Measurements from ENCODE around the gene TTC24. TPM values are rescaled to one million over a fixed set of nuclear protein-coding genes. Genes with fewer than 3 reads are reported as not detected.
"Not testable (repeated sequence)": the region's sequence is repeated elsewhere in the genome, so short reads cannot be mapped to it uniquely, and the experiment has no call there.

Gene TTC24
- polyA plus RNA-seq, 1 experiment, result not detected

DNA sequence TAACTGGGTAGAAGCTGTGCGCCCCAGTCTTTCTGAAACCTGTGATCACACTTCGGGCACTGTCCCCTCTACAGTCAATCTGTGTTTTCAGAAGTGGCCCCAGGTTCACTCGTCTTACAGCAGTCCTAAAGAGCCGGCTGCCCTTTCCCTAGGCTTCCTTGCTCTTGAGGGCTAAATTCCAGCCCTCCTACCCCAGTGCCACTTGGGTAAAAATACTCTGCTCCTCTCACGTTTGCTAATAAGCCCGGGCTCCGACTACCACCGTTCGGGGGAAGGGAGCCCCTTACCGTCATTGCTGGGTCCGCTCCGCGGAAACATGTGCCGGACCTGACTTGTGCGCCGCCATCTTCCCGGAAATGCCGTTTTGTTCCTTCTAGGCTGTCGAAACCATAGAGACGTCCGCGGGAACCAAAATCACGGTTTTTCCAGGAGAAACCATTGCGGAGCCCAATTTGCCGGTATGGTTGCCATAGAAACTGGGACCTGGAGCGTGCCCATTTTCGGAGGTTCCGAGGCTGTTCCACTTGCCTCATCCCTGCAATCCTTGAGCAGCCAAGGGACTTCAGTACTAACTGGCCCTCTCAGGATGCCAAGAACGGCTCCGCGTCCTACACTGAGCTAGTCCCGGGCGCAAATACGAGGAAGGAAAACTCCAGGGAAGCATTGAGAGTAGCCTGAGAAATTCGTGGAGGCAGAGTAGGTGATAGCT, 21.8 kb downstream of the TTC24 start, which contains the start of gene GPATCH4:
Gene GPATCH4, minus strand, starts transcription at position 358 of the 709 bp plus-strand sequence.
- TF ChIP-seq, protein P1, sequence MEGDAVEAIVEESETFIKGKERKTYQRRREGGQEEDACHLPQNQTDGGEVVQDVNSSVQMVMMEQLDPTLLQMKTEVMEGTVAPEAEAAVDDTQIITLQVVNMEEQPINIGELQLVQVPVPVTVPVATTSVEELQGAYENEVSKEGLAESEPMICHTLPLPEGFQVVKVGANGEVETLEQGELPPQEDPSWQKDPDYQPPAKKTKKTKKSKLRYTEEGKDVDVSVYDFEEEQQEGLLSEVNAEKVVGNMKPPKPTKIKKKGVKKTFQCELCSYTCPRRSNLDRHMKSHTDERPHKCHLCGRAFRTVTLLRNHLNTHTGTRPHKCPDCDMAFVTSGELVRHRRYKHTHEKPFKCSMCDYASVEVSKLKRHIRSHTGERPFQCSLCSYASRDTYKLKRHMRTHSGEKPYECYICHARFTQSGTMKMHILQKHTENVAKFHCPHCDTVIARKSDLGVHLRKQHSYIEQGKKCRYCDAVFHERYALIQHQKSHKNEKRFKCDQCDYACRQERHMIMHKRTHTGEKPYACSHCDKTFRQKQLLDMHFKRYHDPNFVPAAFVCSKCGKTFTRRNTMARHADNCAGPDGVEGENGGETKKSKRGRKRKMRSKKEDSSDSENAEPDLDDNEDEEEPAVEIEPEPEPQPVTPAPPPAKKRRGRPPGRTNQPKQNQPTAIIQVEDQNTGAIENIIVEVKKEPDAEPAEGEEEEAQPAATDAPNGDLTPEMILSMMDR (IDR thresholded peaks at IDR 0.05; ENCODE audit: low read depth, low read length), result no peak
- POLR2A ChIA-PET, result interaction anchor here (0.6 kb wide), 1 partner anchor 147 kb away, joined by 3 read pairs; no protein-coding TSS in a partner anchor
- CTCF ChIA-PET, result interaction anchor here (0.7 to 1.2 kb wide), 4 partner anchors 45 to 218 kb away, joined by 3 to 6 read pairs (median 3); no protein-coding TSS in a partner anchor
- peaks cover 3% of the 10 kb centered on the region for H3K27me3 ChIP-seq (ENCODE audit: control insufficient read depth, insufficient read depth, low read length)
- DNase-seq (ENCODE audit: low read depth, low spot score), result peak; percentile 78
- H3K4me3 ChIP-seq (ENCODE audit: low read depth, low read length), result peak within 1 kb of the TSS; percentile 93
- H3K9me3 ChIP-seq (ENCODE audit: control insufficient read depth, insufficient read depth, low read length), result no peaks in the 10 kb centered on the region
- peak within 1 kb of the TSS; percentile 68 for H3K27ac ChIP-seq (ENCODE audit: low read depth, low read length)

GRCh38 chr1:156601892-156602291, 22.4 kb downstream of the TTC24 start:
- no peak for DNase-seq (ENCODE audit: low read depth, low spot score)
- POLR2A ChIA-PET, result no interaction called here
- TF ChIP-seq, protein P1 (IDR thresholded peaks at IDR 0.05; ENCODE audit: low read depth, low read length), result no peak
- Histone ChIP-seq H3K27me3 (ENCODE audit: control insufficient read depth, insufficient read depth, low read length) (peaks cover 5% of the 10 kb centered on the region), H3K4me3 (ENCODE audit: low read depth, low read length) (peak overlapping the region; percentile 93), H3K27ac (ENCODE audit: low read depth, low read length) (no peak overlapping the region), H3K9me3 (ENCODE audit: control insufficient read depth, insufficient read depth, low read length) (no peaks in the 10 kb centered on the region)
- CTCF ChIA-PET, result interaction anchor here (0.7 to 1.2 kb wide), 4 partner anchors 46 to 218 kb away, joined by 3 to 6 read pairs (median 3); no protein-coding TSS in a partner anchor

- ChIA-PET POLR2A (no interaction called here), CTCF (interaction anchor here (0.6 to 1.6 kb wide), 3 partner anchors 122 to 157 kb away, joined by 3 to 4 read pairs (median 4); no protein-coding TSS in a partner anchor)
- no peaks in the 10 kb centered on the region for H3K9me3 ChIP-seq (ENCODE audit: control insufficient read depth, insufficient read depth, low read length)
- no peak overlapping the region for H3K27ac ChIP-seq (ENCODE audit: low read depth, low read length)
- TF ChIP-seq, protein P1 (IDR thresholded peaks at IDR 0.05; ENCODE audit: low read depth, low read length), result peak; percentile 41
- no peak overlapping the region for H3K4me3 ChIP-seq (ENCODE audit: low read depth, low read length)
- DNase-seq (ENCODE audit: low read depth, low spot score), result no peak
- peaks cover 5% of the 10 kb centered on the region for H3K27me3 ChIP-seq (ENCODE audit: control insufficient read depth, insufficient read depth, low read length)
These were observed 23.1 kb downstream of the TTC24 start for GRCh38 chr1:156602557-156602993.

DNA sequence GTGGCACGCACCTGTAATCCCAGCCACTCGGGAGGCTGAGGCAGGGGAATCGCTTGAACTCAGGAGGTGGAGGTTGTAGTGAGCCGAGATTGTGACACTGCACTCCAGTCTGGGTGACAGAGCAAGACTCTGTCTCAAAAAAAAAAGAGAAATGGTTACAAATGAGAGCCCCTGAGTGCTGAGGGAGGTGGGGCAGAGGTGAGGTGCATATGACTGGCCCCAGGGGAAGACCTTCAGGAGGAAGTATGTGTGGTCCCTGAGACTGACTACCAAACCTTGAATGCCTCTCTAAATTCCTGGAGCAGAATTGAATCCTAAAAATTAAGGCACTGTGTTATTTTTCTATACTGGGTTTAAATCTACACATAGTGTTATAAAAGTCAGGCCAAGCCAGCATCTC, 27.8 kb downstream of the TTC24 start:
- H3K9me3 ChIP-seq (ENCODE audit: control insufficient read depth, insufficient read depth, low read length); DNase-seq (ENCODE audit: low read depth, low spot score); H3K27ac ChIP-seq (ENCODE audit: low read depth, low read length); POLR2A ChIA-PET; H3K4me3 ChIP-seq (ENCODE audit: low read depth, low read length); CTCF ChIA-PET: not testable (repeated sequence)
- peaks cover 16% of the 10 kb centered on the region for H3K27me3 ChIP-seq (ENCODE audit: control insufficient read depth, insufficient read depth, low read length)

GRCh38 chr1:156608036-156608674, 28.6 kb downstream of the TTC24 start:
- H3K9me3 ChIP-seq (ENCODE audit: control insufficient read depth, insufficient read depth, low read length), result no peaks in the 10 kb centered on the region
- ChIA-PET CTCF (interaction anchor here (0.6 to 1.8 kb wide), 20 partner anchors 9 to 223 kb away, joined by 3 to 28 read pairs (median 5); partner anchors contain the start of gene TTC24), POLR2A (interaction anchor here (0.7 kb wide), 1 partner anchor 16 kb away, joined by 3 read pairs; no protein-coding TSS in a partner anchor)
- TF ChIP-seq, protein P1 (IDR thresholded peaks at IDR 0.05; ENCODE audit: low read depth, low read length), result peak; percentile 91
- no peak overlapping the region for H3K27ac ChIP-seq (ENCODE audit: low read depth, low read length)
- H3K4me3 ChIP-seq (ENCODE audit: low read depth, low read length), result no peak overlapping the region
- H3K27me3 ChIP-seq (ENCODE audit: control insufficient read depth, insufficient read depth, low read length), result peaks cover 18% of the 10 kb centered on the region
- DNase-seq (ENCODE audit: low read depth, low spot score), result peak; percentile 39

Data from AG04450 (cell line).